ENCODE results near the gene IFT81.
"Not testable (repeated sequence)": the region's sequence is repeated elsewhere in the genome, so short reads cannot be mapped to it uniquely, and the experiment has no call there.

The IFT81 gene

DNA sequence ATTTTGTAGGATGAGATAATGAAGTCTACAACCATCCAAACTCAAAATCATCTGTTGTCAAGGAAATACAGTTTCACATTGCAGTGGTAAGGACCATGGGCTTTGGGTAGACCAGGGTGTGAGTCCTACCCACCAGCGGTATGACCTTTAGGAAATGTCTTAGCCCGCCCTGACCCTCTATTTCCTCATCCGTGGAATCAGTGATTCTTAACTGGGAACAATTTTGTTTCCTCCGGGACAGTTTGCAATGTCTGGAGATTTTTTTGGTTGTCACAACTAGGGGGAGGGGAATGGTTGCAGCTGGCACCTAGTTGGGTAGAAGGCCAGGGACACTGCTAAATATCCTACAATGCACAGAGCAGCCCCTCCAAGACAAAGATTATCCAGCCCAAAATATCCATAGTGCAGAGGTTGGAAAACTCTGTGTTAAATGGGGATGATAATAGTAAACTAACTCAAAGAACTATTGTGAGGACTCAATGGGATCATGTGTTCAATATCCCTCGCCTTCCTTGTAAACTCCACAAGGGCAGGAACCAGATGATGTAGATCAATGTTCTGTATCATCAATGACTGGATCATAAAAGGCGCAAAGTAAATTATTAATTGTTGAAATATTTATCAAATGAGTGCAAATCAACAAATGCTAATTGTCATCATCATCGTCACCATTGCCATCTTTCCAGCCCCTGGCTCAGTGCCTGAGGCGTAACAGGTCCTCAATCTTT lies 15.7 kb upstream of the IFT81 start:
- no peak for DNase-seq

DNA sequence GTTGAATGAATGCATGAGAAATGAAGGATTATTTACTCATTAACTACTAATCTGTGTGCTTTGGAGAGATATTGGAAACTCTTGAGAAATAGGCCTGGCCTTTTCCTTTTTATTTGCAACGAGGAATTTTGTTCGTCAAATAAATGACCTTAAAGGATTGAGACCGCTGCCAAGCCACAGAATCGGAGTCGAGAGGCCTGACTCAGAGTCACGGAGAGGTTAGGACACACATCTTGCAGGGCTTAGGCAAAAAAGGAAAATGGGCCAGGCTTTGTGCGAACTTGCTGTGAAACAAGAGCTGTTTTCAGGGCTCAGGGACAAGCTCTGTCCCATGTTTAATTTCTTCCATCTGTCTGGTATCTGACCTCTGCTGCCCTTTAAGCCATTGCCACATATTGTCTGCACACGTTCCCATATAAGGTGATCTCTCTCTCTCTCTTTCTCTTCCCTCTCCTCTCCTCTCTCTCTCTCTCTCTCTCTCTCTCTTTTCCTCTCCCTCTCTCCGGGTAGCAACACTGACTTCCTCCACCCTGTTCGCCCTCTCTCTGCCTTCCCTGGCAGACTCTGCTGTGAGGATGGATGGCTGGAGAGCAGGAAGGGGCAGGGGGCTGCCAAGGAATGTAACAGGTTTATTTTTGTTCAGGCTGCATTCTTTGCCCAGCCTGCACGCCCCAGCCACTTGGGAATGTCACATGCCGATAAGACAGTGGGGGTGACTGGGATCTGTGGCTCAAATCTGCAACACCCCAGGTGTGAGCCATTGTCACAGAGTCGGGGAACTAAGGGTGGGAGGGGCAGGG lies 14.9 kb upstream of the IFT81 start:
- DNase-seq: no peak

DNA sequence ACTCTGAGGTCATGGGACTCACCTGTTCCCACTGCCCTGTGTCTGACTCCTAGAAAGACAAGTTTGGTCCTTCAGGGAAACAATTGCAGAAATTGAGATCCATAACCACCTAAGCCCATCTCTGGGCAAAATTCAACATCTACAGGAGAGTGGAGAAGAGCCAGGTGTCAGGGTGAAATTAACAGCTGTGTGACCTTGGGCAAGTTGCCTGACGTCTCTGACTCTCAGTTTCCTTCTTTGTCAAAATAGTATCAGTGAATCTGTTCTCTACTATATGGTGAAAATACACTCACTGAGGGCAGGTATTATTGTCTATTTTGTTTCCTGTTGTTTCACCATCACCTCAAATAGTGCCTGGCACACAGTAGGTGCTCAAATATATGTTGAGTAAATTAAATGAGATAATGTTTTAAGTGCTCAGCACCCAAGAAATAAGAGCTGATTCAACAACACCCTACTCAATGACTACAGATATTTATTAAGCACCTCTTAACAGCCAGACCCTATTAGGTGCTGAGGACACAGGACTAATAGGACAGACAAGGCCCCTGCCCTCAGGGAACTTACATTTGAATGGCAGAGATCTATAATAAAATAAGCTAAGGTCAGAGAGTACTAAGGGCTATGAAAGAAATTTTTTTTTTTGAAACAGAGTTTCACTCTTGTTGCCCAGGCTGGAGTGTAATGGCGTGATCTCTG lies 14.2 kb upstream of the IFT81 start:
- DNase-seq: no peak

- DNase-seq: no peak
Measured at GRCh38 chr12:110111476-110112334, 12.5 kb upstream of the IFT81 start.

- no peak for DNase-seq
Measured at GRCh38 chr12:110112335-110112660, 11.9 kb upstream of the IFT81 start.

GRCh38 chr12:110114528-110114937 lies 9.6 kb upstream of the IFT81 start:
- DNase-seq: no peak

- DNase-seq: no peak
Measured at GRCh38 chr12:110115675-110116074, 8.5 kb upstream of the IFT81 start.

GRCh38 chr12:110116623-110117022 lies 7.5 kb upstream of the IFT81 start:
- no peak for DNase-seq

- not testable (repeated sequence) for DNase-seq
Measured at GRCh38 chr12:110117210-110117609, 6.9 kb upstream of the IFT81 start.

- no peak for DNase-seq
Measured at GRCh38 chr12:110117956-110118685, 6.0 kb upstream of the IFT81 start.

DNA sequence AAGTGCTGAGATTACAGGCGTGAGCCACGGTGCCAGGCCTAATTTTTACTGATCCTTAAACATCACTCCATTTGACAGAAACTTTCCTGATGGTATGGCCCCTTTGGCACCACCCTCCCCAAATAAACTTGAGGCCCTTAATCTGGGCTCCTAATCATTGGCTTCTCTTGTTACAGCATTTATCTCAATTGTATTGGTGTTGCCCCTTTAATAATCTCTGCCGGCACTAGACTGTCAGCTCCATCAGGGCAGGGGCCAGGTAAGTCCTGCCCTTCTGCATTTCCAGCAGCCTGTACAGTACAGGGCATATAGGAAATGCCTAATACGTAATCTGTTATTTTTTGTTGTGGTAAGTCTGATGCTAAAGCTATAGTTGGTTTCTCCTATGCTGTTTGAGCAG lies 1.2 kb upstream of the IFT81 start:
- DNase-seq: no peak

- DNase-seq: no peak
Measured at GRCh38 chr12:110123919-110124268, 263 bp upstream of the IFT81 start.

DNA sequence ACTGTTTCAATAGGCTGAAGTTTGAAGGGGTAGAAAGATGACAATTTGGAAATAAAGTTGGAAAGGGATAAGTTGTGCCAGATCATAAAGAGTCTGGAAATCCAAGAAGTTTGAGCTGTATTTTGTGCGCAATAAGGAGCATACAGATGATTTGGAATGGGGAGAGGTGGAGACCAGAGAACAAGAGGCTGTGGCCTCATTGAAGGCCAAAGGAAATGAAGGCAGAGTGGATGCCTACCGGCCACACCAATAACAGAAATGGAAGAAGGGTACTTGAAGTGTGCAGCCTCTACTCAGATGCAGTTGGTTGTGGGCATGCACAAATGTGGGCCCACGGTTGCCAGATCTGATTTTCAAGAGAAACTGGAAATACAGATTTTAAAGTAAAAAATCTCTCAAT lies 2.4 kb downstream of the IFT81 start:
- no peak for DNase-seq

GRCh38 chr12:110134691-110135411 lies 10.7 kb downstream of the IFT81 start:
- DNase-seq: no peak

DNA sequence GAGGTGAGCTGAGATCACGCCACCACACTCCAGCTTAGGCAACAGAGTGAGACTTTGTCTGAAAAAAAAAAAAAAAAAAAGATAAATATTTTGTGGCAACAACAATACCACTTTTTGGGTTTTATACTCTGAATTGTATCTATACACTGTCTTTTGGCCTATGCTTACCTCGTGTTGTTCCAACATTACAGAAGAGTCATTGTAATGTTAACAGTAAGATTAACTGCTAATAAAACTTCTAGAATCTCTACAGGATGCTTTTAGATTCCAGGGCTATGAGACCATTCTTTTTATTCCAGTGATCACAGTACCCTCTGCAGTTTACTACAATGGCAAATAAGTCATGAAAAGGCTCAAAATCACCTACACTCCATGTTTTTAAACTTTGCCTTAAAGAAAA lies 11.6 kb downstream of the IFT81 start:
- DNase-seq: no peak

DNA sequence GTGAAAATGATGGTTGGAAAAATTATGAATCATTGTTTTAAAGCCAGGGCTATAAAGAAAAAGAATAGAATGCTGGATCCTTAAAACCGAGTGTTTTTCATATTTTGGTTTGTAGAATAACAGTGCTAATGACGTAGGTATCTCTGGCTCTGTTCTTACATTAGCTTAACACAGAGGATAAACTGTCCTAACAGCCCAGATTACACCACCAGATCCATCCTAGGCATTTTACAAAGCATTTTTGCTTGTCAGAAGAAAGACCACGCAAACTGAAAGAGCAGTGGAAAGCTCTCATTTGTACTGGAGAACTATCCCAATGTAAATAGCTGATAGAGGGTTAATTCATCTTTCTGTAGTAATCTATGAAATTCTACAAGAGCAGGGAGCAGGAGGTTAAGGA lies 13.6 kb downstream of the IFT81 start:
- no peak for DNase-seq

DNA sequence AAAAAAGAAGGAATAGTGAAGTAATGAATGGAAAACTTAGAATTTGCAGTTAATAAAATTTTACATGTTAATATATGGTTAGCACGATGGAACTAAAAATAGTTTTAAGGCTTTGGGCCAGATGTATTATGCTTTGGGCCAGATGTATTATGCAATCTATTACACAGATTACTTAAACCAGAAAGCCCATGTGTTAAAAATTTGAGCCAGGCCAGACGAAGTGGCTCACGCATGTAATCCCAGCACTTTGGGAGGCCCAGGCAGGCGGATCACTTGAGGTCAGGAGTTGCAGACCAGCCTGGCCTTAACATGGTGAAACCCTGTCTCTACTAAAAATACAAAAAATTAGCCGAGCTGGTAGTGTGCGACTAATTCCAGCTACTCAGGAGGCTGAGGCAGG lies 17.2 kb downstream of the IFT81 start:
- no peak for DNase-seq

DNA sequence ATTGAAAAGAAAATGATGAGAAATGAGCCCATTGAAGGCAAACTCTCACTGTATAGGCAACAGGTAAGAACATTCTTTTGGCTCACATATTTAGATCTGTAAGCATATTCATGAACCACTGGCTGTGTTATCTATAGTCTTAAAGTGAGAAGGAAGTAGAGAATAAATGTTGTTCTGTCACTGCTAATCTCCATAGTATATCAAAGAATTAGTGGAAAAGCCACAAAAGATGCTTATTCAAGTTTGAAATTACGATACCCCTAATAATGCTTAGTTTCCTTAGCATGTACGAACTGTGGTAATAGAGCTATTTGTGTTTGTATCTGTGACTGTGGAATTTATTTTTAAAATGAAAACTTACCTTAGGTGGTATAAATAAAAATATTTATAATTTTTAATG lies 22.8 kb downstream of the IFT81 start:
- DNase-seq: no peak

- DNase-seq: no peak
Measured at GRCh38 chr12:110149086-110149660, 25.0 kb downstream of the IFT81 start.

DNA sequence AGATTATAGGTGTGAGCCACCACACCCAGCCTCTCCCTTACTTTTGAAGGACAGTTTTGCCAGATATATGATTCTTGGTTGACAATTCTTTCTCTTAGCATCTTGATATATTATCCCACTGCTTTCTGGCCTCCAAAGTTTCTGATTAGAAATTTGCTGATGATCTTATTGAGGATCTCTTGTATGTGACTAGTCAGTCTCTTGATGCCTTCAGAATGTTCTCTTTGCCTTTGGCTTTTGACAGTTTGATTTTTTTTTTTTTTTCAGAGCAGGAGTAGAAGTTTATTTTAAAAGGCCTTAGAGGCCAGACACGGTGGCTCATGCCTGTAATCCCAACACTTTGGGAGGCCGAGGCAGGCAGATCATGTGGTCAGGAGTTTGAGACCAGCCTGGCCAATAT lies 32.6 kb downstream of the IFT81 start:
- DNase-seq: no peak

GRCh38 chr12:110157539-110157938 lies 33.4 kb downstream of the IFT81 start:
- no peak for DNase-seq

All from NCI-H1417 treated with DMSO at 0.1 percent for 48 hours (cell line).